Measurements from ENCODE around the gene ARHGAP31. TPM values are rescaled to one million over a fixed set of nuclear protein-coding genes. Genes with fewer than 3 reads are reported as not detected.

Gene ARHGAP31
- total RNA-seq, 4 donors from 2014 or later, result 40.0 to 78.9 (median 55.0) TPM

DNA sequence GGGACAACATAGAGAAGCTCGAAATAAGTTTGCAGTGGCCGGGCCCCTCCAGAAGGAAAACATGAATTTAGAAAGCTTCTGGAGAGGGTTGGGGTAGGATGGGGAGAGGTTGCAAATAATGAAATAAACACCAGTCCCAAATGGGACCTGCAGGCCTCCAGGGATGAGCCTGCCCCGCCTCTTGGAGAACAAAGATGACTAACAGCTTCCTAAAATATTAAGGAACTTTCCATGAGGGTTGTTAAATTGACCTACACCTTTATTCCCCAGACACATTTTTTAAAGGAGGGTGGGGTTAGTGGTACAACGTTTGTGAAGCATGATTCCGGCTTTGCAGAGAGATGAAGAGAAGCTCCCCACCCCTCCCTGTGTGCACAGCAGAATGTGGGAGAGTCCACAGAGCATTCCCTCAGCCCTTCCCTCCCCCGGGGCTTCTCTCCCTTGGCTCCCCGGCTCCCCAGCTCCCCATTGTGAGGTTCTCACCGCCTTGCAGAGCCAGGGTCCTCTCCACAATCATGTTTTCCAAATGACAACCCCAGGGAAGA is 84.1 kb downstream of the ARHGAP31 start:
- Histone ChIP-seq H3K27me3 (no peaks in the 10 kb centered on the region), H3K9me3 (no peaks in the 10 kb centered on the region), H3K4me1 (no peaks in the 10 kb centered on the region), H3K27ac (no peak overlapping the region), H3K36me3 (peaks cover 4 to 15% of the 10 kb centered on the region in 2 donors), H3K4me3 (replicated peaks in 1 of 3) (no peak overlapping the region)
- intact Hi-C loops (cut with DNase I), result no loop called here
- no peak for DNase-seq
- WGBS, 2 donors, result 79 to 83% methylated on average over 8 of the region's 8 CpGs
- TF ChIP-seq, protein P1, sequence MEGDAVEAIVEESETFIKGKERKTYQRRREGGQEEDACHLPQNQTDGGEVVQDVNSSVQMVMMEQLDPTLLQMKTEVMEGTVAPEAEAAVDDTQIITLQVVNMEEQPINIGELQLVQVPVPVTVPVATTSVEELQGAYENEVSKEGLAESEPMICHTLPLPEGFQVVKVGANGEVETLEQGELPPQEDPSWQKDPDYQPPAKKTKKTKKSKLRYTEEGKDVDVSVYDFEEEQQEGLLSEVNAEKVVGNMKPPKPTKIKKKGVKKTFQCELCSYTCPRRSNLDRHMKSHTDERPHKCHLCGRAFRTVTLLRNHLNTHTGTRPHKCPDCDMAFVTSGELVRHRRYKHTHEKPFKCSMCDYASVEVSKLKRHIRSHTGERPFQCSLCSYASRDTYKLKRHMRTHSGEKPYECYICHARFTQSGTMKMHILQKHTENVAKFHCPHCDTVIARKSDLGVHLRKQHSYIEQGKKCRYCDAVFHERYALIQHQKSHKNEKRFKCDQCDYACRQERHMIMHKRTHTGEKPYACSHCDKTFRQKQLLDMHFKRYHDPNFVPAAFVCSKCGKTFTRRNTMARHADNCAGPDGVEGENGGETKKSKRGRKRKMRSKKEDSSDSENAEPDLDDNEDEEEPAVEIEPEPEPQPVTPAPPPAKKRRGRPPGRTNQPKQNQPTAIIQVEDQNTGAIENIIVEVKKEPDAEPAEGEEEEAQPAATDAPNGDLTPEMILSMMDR (IDR thresholded peaks at IDR 0.05), result no peak
- TF ChIP-seq POLR2A (IDR thresholded peaks at IDR 0.05), result no peak

DNA sequence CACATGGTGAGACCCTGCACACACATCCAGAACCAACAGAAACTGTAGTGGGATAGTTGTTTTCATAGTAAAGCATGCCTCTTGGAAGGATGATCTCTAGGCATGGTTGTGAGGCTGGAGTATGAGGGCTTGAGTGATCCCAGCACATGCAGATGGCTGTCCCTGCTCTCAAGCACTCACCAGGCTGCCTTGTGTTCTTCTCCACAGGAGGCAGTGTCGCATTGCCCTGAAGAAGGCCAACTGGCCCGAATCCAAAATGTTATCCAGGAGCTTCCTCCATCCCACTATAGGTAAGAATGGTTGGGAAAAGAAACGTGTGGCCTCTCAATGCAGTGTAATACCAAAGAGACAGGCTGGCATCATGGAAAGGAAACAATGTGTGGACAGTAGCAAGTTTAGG is 86.5 kb downstream of the ARHGAP31 start:
- H3K36me3 ChIP-seq, result peaks cover 13 to 26% of the 10 kb centered on the region in 2 donors
- H3K27ac ChIP-seq, result no peak overlapping the region
- H3K4me3 ChIP-seq (replicated peaks in 1 of 3), result no peak overlapping the region
- H3K27me3 ChIP-seq, result no peaks in the 10 kb centered on the region
- intact Hi-C loops (cut with DNase I), result loop anchor here (10.0 kb wide), 1 partner anchor 106 kb away; no protein-coding TSS in a partner anchor
- DNase-seq, result peak; percentile 27 to 38
- no peaks in the 10 kb centered on the region for H3K9me3 ChIP-seq
- H3K4me1 ChIP-seq, result no peaks in the 10 kb centered on the region
- TF ChIP-seq, protein P1 (IDR thresholded peaks at IDR 0.05), result peak in 2 of 6 experiments; percentile 12 to 30
- TF ChIP-seq POLR2A (IDR thresholded peaks at IDR 0.05), result no peak
- WGBS, 2 donors, result 50 to 52% methylated on average over 3 of the region's 3 CpGs

DNA sequence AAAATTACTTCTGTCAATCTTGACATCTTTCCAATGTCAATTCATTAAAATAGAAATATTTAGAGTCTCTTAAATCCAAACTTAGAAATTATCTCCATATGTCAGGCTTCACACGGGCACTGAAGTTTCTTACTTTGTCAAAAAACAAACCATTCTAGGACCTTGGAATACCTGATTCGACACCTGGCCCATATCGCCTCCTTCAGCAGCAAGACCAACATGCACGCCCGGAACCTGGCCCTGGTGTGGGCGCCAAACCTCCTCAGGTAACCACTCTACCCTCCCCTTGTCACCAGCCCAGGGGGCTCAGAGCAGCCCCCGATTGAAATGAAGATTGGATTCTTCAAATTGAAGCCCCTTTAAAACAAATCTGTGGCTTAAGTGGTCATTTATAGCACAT is 88.0 kb downstream of the ARHGAP31 start:
- TF ChIP-seq POLR2A (IDR thresholded peaks at IDR 0.05), result no peak
- TF ChIP-seq, protein P1 (IDR thresholded peaks at IDR 0.05), result no peak
- Histone ChIP-seq H3K4me3 (replicated peaks in 1 of 3) (no peak overlapping the region), H3K9me3 (no peaks in the 10 kb centered on the region), H3K27me3 (no peaks in the 10 kb centered on the region), H3K4me1 (no peaks in the 10 kb centered on the region), H3K36me3 (peaks cover 13 to 26% of the 10 kb centered on the region in 2 donors), H3K27ac (no peak overlapping the region)
- intact Hi-C loops (cut with DNase I), result loop anchor here (10.0 kb wide), 1 partner anchor 107 kb away; no protein-coding TSS in a partner anchor
- DNase-seq, result no peak
- WGBS, 2 donors, result 95 to 96% methylated on average over 7 of the region's 7 CpGs

DNA sequence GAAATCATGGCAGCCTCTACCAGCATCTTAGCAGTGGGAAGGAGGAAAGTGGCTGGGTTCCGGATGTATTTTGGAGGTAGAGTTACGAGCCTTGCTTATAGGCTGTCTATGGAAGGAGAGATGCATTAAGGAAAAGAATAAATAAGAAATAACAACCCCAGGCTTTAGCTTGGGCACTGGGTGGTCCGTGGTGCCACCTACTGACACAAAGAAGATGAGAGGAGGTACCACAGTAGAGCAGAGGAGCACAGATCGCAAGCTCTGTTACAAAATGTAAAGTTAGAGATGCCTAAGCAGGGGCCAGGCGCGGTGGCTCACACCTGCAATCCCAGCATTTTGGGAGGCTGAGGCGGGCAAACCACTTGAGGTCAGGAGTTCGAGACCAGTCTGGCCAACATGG is 94.4 kb downstream of the ARHGAP31 start:
- Histone ChIP-seq H3K4me1 (no peaks in the 10 kb centered on the region), H3K27ac (no peak overlapping the region), H3K9me3 (no peaks in the 10 kb centered on the region), H3K36me3 (peaks cover 35 to 41% of the 10 kb centered on the region in 2 donors), H3K4me3 (replicated peaks in 1 of 3) (no peak overlapping the region), H3K27me3 (no peaks in the 10 kb centered on the region)
- intact Hi-C loops (cut with DNase I), result loop anchor here (10.0 kb wide), 1 partner anchor 114 kb away; no protein-coding TSS in a partner anchor
- TF ChIP-seq POLR2A (IDR thresholded peaks at IDR 0.05), result no peak
- TF ChIP-seq, protein P1 (IDR thresholded peaks at IDR 0.05), result peak in 4 of 6 experiments; percentile 10 to 53 (median 45)
- peak in 1 of 2 donors; percentile 30 for DNase-seq
- 79 to 95% methylated on average over 8 of the region's 8 CpGs for WGBS, 2 donors

DNA sequence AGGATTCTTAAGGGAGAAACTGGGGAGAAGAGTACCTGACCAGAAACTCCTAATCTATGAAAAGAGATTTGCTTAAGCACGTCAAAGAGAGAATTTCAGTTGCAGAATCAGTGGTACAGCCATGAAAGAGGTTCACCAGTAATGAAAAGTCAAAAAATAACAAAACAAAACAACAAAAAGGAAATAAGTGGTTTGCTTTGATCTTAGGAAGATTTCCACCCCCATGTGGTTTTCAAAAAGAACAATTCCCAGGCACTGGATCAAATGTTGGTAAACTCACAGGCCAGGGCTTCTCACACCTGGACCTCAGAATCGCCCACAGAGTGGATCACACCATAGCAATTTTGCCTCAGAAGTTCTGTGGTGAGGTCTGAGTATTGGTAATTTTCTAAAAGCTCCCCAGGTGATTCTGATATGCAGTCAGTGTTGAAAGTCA is 101.8 kb downstream of the ARHGAP31 start:
- WGBS, 2 donors, result 94 to 97% methylated on average over 2 of the region's 2 CpGs
- no peaks in the 10 kb centered on the region for H3K27me3 ChIP-seq
- H3K4me3 ChIP-seq (replicated peaks in 1 of 3), result no peak overlapping the region
- no peak for DNase-seq
- TF ChIP-seq, protein P1 (IDR thresholded peaks at IDR 0.05), result no peak
- TF ChIP-seq POLR2A (IDR thresholded peaks at IDR 0.05), result no peak
- intact Hi-C loops (cut with DNase I), result no loop called here
- no peak overlapping the region for H3K27ac ChIP-seq
- H3K4me1 ChIP-seq, result no peaks in the 10 kb centered on the region
- H3K36me3 ChIP-seq, result peaks cover 35 to 60% of the 10 kb centered on the region in 2 donors
- no peaks in the 10 kb centered on the region for H3K9me3 ChIP-seq
